SK-N-SH (cell line): ENCODE data around the gene CLEC20A. TPM values are rescaled to one million over a fixed set of nuclear protein-coding genes. Genes with fewer than 3 reads are reported as not detected.
"Not testable (repeated sequence)": the region's sequence is repeated elsewhere in the genome, so short reads cannot be mapped to it uniquely, and the experiment has no call there.

Experiments
- CTCF ChIA-PET: fragments of 300-600, 350-600 bp; formaldehyde crosslinking; extraction: SDS; loops from one replicate; lab custom pipeline; 2021; lab: Yijun Ruan, JAX
- POLR2A ChIA-PET: fragments of 350-600 bp; sonication (Branson Sonifier 250); formaldehyde crosslinking; extraction: SDS; loops from one replicate; lab custom pipeline; 2020; ENCODE audit warnings: antibody characterized with exemption, inconsistent platforms; lab: Yijun Ruan, JAX
- DNase-seq: peaks from one replicate; pipeline ENCODE4 v3.0.0; 2012
- H2AFZ ChIP-seq: fragments of 200-600 bp; sonication (generic); 2 replicates; pipeline ENCODE4 v1.8.1; 2016; ENCODE audit warnings: antibody characterized with exemption, mild to moderate bottlenecking, low read depth
- H3F3A ChIP-seq: fragments of 200-600 bp; sonication (generic); replicated peaks from 2 replicates; pipeline ENCODE3; 2016; ENCODE audit warnings: antibody characterized with exemption, mild to moderate bottlenecking; ENCODE audit not compliant: insufficient read depth
- H3K27ac ChIP-seq, 2 experiments: fragments of 200-500 bp in 1 of 2; fragments of 200-600 bp in 1 of 2; sonication (Bioruptor generic) in 1 of 2; sonication (generic), shearing (Covaris generic) in 1 of 2; 2 replicates each; pipeline versions ENCODE4 v1.5.1 to v1.6.1; 2014 to 2016; ENCODE audit warnings: low read depth in 2 of 2, inconsistent platforms in 1 of 2, low read length in 1 of 2, mild to moderate bottlenecking in 1 of 2, mixed read lengths in 1 of 2
- H3K27me3 ChIP-seq: fragments of 200-600 bp; sonication (generic), shearing (Covaris generic); 2 replicates; pipeline ENCODE4 v1.6.1; 2016; ENCODE audit warnings: mixed run types; ENCODE audit not compliant: insufficient read depth
- H3K36me3 ChIP-seq, 2 experiments: fragments of 200-500 bp in 1 of 2; fragments of 200-600 bp in 1 of 2; sonication (Bioruptor generic) in 1 of 2; sonication (generic) in 1 of 2; replicated peaks in 1 of 2; 2 replicates each; pipeline versions ENCODE3 to v1.5.1; 2014 to 2016; ENCODE audit warnings: low read length in 1 of 2, mild to moderate bottlenecking in 1 of 2; ENCODE audit not compliant: insufficient read depth in 2 of 2, control insufficient read depth in 1 of 2
- H3K4me1 ChIP-seq, 2 experiments: fragments of 200-500 bp in 1 of 2; fragments of 200-600 bp in 1 of 2; sonication (Bioruptor generic) in 1 of 2; sonication (generic), shearing (Covaris generic) in 1 of 2; 2 replicates each; pipeline versions ENCODE4 v1.5.1 to v1.6.1; 2014 to 2016; ENCODE audit warnings: low read depth in 1 of 2, low read length in 1 of 2, mixed run types in 1 of 2; ENCODE audit not compliant: insufficient read depth in 2 of 2, control insufficient read depth in 1 of 2
- H3K4me2 ChIP-seq: fragments of 200-600 bp; sonication (generic), shearing (Covaris generic); 2 replicates; pipeline ENCODE4 v1.6.1; 2017; ENCODE audit warnings: mixed run types
- H3K4me3 ChIP-seq, 2 experiments: fragments of 200-500 bp in 1 of 2; fragments of 200-600 bp in 1 of 2; sonication (Bioruptor generic) in 1 of 2; sonication (generic), shearing (Covaris generic) in 1 of 2; 2 replicates each; pipeline versions ENCODE4 v1.5.1 to v1.8.1; 2014 to 2016; ENCODE audit warnings: low read depth in 2 of 2, inconsistent platforms in 1 of 2, low read length in 1 of 2, mild to moderate bottlenecking in 1 of 2, mixed read lengths in 1 of 2, moderate library complexity in 1 of 2
- H3K79me2 ChIP-seq: fragments of 200-600 bp; sonication (generic); 2 replicates; pipeline ENCODE4 v1.8.1; 2017; ENCODE audit warnings: mild to moderate bottlenecking; ENCODE audit not compliant: insufficient read depth
- H3K9ac ChIP-seq: fragments of 200-600 bp; sonication (generic); 2 replicates; pipeline ENCODE4 v1.6.1; 2017; ENCODE audit warnings: mixed run types
- H3K9me2 ChIP-seq: fragments of 200-600 bp; sonication (generic); 2 replicates; pipeline ENCODE4 v1.6.1; 2017; ENCODE audit warnings: mixed run types
- H3K9me3 ChIP-seq: fragments of 200-600 bp; sonication (generic); 2 replicates; pipeline ENCODE4 v1.6.1; 2017; ENCODE audit warnings: mixed run types, mild to moderate bottlenecking, moderate library complexity
- H4K20me1 ChIP-seq: fragments of 200-600 bp; sonication (generic); 2 replicates; pipeline ENCODE4 v1.6.1; 2017; ENCODE audit warnings: mild to moderate bottlenecking, mixed run types; ENCODE audit not compliant: insufficient read depth
- ELF1 ChIP-seq: IDR thresholded peaks from 2 replicates; pipeline ENCODE4 v1.4.0; 2012
- FOXJ3 ChIP-seq: sonication (generic); formaldehyde crosslinking; IDR thresholded peaks from 2 replicates; pipeline ENCODE4 v1.5.1; 2020; ENCODE audit warnings: mild to moderate bottlenecking, missing genetic modification reagents
- FOXM1 ChIP-seq: IDR thresholded peaks from 2 replicates; pipeline ENCODE4 v1.4.0; 2012; ENCODE audit warnings: low read depth, mild to moderate bottlenecking
- IRF3 ChIP-seq: fragments of 150-350 bp; IDR thresholded peaks from 2 replicates; pipeline ENCODE4 v1.6.1; 2016; ENCODE audit warnings: mild to moderate bottlenecking, low read depth, low read length
- JUND ChIP-seq: IDR thresholded peaks from 2 replicates; pipeline ENCODE4 v1.4.0; 2012
- NRF1 ChIP-seq: IDR thresholded peaks from 2 replicates; pipeline ENCODE4 v1.6.1; 2012; ENCODE audit warnings: low read depth, mild to moderate bottlenecking, low read length
- POLR2AphosphoS5 ChIP-seq: IDR thresholded peaks from 2 replicates; pipeline ENCODE4 v1.6.1; 2012; ENCODE audit warnings: low read depth, low read length
- RAD21 ChIP-seq: IDR thresholded peaks from 2 replicates; pipeline ENCODE4 v1.6.1; 2012; ENCODE audit warnings: mild to moderate bottlenecking, low read length
- RCOR1 ChIP-seq: fragments of 150-350 bp; IDR thresholded peaks from 2 replicates; pipeline ENCODE4 v1.6.1; 2017; ENCODE audit warnings: antibody characterized with exemption, low read length
- RFX5 ChIP-seq: IDR thresholded peaks from 2 replicates; pipeline ENCODE4 v1.6.1; 2012; ENCODE audit warnings: mild to moderate bottlenecking, improper control_type of control experiment, low read length
- RXRA ChIP-seq: IDR thresholded peaks from 2 replicates; pipeline ENCODE4 v1.4.0; 2012; ENCODE audit warnings: low read depth, mild to moderate bottlenecking, borderline replicate concordance
- TCF12 ChIP-seq: IDR thresholded peaks from 2 replicates; pipeline ENCODE4 v1.4.0; 2012
- USF2 ChIP-seq: fragments of 150-350 bp; IDR thresholded peaks from 2 replicates; pipeline ENCODE4 v1.6.1; 2017; ENCODE audit warnings: antibody characterized with exemption, low read length, low read depth, borderline replicate concordance
- YY1 ChIP-seq: IDR thresholded peaks from 2 replicates; pipeline ENCODE4 v1.4.0; 2012; ENCODE audit warnings: low read depth, mild to moderate bottlenecking
- WGBS: methylation state at CpG from one replicate; pipeline ENCODE4 v1.1.6; 2017; ENCODE audit warnings: low lambda C conversion rate; 5-methylcytosine and 5-hydroxymethylcytosine counted together
- polyA plus RNA-seq, 3 experiments: library from polyadenylated mRNA; depleted of rRNA; stranded (reverse); fragments of >200 nt; gene quantifications; 2 replicates each; pipeline ENCODE4 v1.2.3, GENCODE V29; 2012

Gene CLEC20A
- polyA plus RNA-seq, 1 of the 3 experiments (the other 2 are of a cell fraction): not detected

DNA sequence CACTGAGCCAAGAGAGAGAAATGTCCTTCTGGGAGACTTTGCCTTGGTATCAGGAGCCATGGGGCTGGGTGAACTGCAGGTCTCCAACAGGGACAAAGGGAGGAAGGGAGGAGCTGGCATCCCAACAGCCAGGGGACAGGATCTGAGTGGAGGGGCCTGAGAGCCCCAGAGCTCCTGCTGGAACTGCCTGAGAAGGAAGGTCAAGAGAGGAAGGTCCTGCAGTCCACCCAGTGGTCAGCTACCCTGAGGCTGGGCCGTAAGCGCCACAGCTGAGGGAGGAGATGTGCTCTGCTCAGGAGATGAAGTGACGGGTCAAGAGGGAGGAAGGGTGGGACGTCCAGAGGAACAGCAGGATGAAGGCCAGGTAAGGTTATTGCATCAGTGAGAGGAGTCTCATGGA lies 7.5 kb upstream of the CLEC20A start:
- TF ChIP-seq RXRA (no peak), RCOR1 (no peak), FOXJ3 (CRISPR knock-in tag) (no peak), ELF1 (no peak), TCF12 (no peak), NRF1 (no peak)
- Histone ChIP-seq H3K9me2 (no peaks in the 10 kb centered on the region), H3K27me3 (no peaks in the 10 kb centered on the region), H3K27ac (no peak overlapping the region), H3K9ac (no peak overlapping the region), H3K4me3 (no peak overlapping the region), H3K79me2 (no peaks in the 10 kb centered on the region), H3K9me3 (no peaks in the 10 kb centered on the region), H3F3A (no peaks in the 10 kb centered on the region), H3K4me2 (no peak overlapping the region), H3K36me3 (no peaks in the 10 kb centered on the region), H2AFZ (no peak overlapping the region), H4K20me1 (no peaks in the 10 kb centered on the region), H3K4me1 (no peaks in the 10 kb centered on the region; a peak in 1 of 4 replicates)
- CTCF ChIA-PET: interaction anchor here (0.6 to 3.4 kb wide), 5 partner anchors 8 to 499 kb away, joined by 3 to 11 read pairs (median 6); no protein-coding TSS in a partner anchor
- no peak for DNase-seq
- POLR2A ChIA-PET: no interaction called here
- 74% methylated on average over 4 of the region's 4 CpGs for WGBS

DNA sequence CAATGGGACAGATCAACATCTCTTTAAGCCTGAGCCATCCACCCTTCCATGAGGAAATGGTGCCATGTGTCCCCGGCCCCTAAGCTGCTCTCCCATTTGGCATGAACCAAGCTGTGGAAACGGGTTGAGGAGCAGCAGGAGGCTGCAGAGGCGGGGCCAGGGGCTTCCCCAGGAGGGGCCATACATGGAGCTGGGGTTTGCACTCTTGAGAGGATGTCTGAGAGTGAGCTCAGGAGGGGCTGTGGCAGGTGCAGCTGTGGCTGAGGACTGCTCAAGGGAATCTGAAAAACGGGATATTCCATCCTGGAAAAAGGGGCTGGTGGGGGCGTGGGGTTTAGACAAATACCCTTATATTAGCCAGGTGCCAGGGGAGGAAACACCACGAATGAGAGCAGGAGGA lies 7.1 kb upstream of the CLEC20A start:
- 32% methylated on average over 6 of the region's 6 CpGs for WGBS
- no peaks in the 10 kb centered on the region for H3K27me3 ChIP-seq
- H3K4me3 ChIP-seq: no peak overlapping the region
- no peaks in the 10 kb centered on the region for H3K9me3 ChIP-seq
- no peaks in the 10 kb centered on the region for H3K9me2 ChIP-seq
- H3K9ac ChIP-seq: no peak overlapping the region
- H2AFZ ChIP-seq: no peak overlapping the region
- no peaks in the 10 kb centered on the region for H4K20me1 ChIP-seq
- no peak overlapping the region for H3K27ac ChIP-seq
- no peaks in the 10 kb centered on the region for H3F3A ChIP-seq
- ChIA-PET POLR2A (no interaction called here), CTCF (interaction anchor here (0.6 to 3.4 kb wide), 6 partner anchors 8 to 499 kb away, joined by 3 to 11 read pairs (median 6); partner anchors contain the start of gene TEX35)
- TF ChIP-seq JUND (no peak), POLR2AphosphoS5 (no peak), USF2 (no peak), ELF1 (no peak), RAD21 (no peak), RFX5 (no peak), RXRA (no peak), YY1 (no peak), IRF3 (no peak), FOXM1 (no peak)
- no peak for DNase-seq
- no peaks in the 10 kb centered on the region for H3K36me3 ChIP-seq
- no peaks in the 10 kb centered on the region; a peak in 1 of 4 replicates for H3K4me1 ChIP-seq
- no peak overlapping the region for H3K4me2 ChIP-seq
- H3K79me2 ChIP-seq: no peaks in the 10 kb centered on the region

DNA sequence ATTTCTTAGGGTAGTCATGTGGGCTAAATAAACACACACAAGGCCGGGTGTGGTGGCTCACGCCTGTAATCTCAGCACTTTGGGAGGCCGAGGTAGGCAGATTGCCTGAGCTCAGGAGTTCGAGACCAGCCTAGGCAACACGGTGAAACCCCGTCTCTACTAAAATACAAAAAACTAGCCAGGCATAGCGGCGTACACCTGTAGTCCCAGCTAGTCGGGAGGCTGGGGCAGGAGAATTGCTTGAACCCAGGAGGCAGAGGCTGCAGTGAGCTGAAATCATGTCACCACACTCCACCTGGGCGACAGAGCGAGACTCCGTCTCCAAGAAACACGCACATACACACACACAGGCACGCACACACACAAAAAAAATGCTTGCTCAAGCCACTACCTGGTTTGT lies 6.6 kb upstream of the CLEC20A start:
- H3K9ac ChIP-seq, POLR2A ChIA-PET, DNase-seq, H3K4me3 ChIP-seq, H2AFZ ChIP-seq, H4K20me1 ChIP-seq, H3K36me3 ChIP-seq, H3K9me3 ChIP-seq, H3K4me1 ChIP-seq, H3F3A ChIP-seq, H3K4me2 ChIP-seq, H3K9me2 ChIP-seq, H3K79me2 ChIP-seq, H3K27me3 ChIP-seq, H3K27ac ChIP-seq: not testable (repeated sequence)
- CTCF ChIA-PET: interaction anchor here (0.9 to 3.4 kb wide), 6 partner anchors 9 to 500 kb away, joined by 3 to 11 read pairs (median 6); partner anchors contain the start of gene TEX35
- 85% methylated on average over 13 of the region's 14 CpGs for WGBS
